Body of pancreas (tissue), 4 donors: Measurements from ENCODE around the gene CHEK1.

Source experiments
- CTCF ChIP-seq, 7 experiments: fragments of 450-650 bp in 4 of 7; fragments of 200-600 bp in 3 of 7; sonication (generic) in 3 of 7; IDR thresholded peaks; one replicate each; pipeline ENCODE4 v1.5.1; 2016 to 2019; ENCODE audit warnings: antibody characterized with exemption in 7 of 7
- POLR2A ChIP-seq, 3 donors: fragments of 450-650 bp; IDR thresholded peaks; one replicate each; pipeline ENCODE4 v1.6.1; 2016; ENCODE audit warnings: antibody characterized with exemption in 3 of 3, mild to moderate bottlenecking in 2 of 3

- TF ChIP-seq CTCF (IDR thresholded peaks at IDR 0.05) (no peak), POLR2A (IDR thresholded peaks at IDR 0.05) (no peak)
These were observed 12.9 kb downstream of the CHEK1 start for GRCh38 chr11:125637840-125638239.
